ENCODE data around the gene KIFC1. TPM values are rescaled to one million over a fixed set of nuclear protein-coding genes. Genes with fewer than 3 reads are reported as not detected.

Gene KIFC1
- total and polyA plus RNA-seq, 9 of the 15 experiments (the other 6 are each of a cell fraction or from before 2014, with no cell fraction given): 1.3 to 95.2 (median 76.9) TPM

DNA sequence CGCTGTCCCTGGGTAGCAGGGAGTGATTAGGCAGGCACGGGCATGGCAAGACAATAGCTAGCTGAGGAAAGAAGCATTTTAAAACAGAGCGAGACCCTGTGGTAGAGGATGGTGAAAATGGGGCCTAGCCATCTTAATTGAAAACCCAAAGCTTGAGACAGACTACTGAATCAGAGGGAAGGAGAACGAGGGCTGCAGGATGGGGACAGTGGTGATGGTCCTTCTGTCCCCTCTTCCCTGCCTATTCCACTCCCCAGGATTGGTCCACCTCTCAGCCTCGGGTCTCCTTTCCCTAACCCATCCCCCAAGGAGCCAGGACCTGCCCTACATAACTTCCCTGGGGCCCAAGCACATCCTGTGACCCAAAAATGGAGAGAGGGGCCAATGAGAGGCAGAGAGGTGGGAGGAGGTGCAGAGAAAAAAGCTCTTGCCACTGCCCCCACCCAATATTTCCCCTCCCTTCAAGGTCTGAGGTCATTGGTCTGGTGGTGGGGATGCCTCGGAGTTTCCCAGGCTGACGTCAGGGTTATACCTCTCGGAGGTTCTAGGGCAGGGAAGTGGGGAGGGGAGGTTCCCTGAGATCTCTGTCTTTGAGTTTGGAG is 27.2 kb downstream of the KIFC1 start (continued):
- TF ChIP-seq FOXP1 (CRISPR knock-in tag; IDR thresholded peaks at IDR 0.05): no peak
- 0 out of 2 replicates have a peak, but pooled peaks have one; percentile 82 for TF ChIP-seq ZBTB26 (CRISPR knock-in tag; IDR thresholded peaks at IDR 0.05)
- TF ChIP-seq, protein P1, sequence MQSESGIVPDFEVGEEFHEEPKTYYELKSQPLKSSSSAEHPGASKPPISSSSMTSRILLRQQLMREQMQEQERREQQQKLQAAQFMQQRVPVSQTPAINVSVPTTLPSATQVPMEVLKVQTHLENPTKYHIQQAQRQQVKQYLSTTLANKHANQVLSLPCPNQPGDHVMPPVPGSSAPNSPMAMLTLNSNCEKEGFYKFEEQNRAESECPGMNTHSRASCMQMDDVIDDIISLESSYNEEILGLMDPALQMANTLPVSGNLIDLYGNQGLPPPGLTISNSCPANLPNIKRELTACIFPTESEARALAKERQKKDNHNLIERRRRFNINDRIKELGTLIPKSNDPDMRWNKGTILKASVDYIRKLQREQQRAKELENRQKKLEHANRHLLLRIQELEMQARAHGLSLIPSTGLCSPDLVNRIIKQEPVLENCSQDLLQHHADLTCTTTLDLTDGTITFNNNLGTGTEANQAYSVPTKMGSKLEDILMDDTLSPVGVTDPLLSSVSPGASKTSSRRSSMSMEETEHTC (IDR thresholded peaks at IDR 0.05): 0 out of 2 replicates have a peak, but pooled peaks have one; percentile 23
- TF ChIP-seq, protein P2, sequence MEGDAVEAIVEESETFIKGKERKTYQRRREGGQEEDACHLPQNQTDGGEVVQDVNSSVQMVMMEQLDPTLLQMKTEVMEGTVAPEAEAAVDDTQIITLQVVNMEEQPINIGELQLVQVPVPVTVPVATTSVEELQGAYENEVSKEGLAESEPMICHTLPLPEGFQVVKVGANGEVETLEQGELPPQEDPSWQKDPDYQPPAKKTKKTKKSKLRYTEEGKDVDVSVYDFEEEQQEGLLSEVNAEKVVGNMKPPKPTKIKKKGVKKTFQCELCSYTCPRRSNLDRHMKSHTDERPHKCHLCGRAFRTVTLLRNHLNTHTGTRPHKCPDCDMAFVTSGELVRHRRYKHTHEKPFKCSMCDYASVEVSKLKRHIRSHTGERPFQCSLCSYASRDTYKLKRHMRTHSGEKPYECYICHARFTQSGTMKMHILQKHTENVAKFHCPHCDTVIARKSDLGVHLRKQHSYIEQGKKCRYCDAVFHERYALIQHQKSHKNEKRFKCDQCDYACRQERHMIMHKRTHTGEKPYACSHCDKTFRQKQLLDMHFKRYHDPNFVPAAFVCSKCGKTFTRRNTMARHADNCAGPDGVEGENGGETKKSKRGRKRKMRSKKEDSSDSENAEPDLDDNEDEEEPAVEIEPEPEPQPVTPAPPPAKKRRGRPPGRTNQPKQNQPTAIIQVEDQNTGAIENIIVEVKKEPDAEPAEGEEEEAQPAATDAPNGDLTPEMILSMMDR (IDR thresholded peaks at IDR 0.05 in 2 of 3, conservative IDR thresholded peaks at IDR 0.05 in 1 of 3; ENCODE audit: insufficient read depth in 2 of 3, low read depth in 1 of 3, low read length in 3 of 3): 0 out of 6 replicates have a peak, but pooled peaks of 1 of the 3 experiments have one; percentile 15
- TF ChIP-seq CXXC5 (CRISPR knock-in tag; IDR thresholded peaks at IDR 0.05): no peak
- TF ChIP-seq, protein P3, sequence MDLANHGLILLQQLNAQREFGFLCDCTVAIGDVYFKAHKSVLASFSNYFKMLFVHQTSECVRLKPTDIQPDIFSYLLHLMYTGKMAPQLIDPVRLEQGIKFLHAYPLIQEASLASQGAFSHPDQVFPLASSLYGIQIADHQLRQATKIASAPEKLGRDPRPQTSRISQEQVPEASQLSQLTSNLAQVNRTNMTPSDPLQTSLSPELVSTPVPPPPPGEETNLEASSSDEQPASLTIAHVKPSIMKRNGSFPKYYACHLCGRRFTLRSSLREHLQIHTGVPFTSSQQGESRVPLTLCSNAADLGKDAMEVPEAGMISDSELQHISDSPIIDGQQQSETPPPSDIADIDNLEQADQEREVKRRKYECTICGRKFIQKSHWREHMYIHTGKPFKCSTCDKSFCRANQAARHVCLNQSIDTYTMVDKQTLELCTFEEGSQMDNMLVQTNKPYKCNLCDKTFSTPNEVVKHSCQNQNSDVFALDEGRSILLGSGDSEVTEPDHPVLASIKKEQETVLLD (IDR thresholded peaks at IDR 0.05): no peak
- no peak for TF ChIP-seq ILK (tag; IDR thresholded peaks at IDR 0.05; ENCODE audit: borderline replicate concordance, low read depth)
- TF ChIP-seq ZC3H11A (IDR thresholded peaks at IDR 0.05; ENCODE audit: low read depth, low read length): no peak
- TF ChIP-seq, protein P4, sequence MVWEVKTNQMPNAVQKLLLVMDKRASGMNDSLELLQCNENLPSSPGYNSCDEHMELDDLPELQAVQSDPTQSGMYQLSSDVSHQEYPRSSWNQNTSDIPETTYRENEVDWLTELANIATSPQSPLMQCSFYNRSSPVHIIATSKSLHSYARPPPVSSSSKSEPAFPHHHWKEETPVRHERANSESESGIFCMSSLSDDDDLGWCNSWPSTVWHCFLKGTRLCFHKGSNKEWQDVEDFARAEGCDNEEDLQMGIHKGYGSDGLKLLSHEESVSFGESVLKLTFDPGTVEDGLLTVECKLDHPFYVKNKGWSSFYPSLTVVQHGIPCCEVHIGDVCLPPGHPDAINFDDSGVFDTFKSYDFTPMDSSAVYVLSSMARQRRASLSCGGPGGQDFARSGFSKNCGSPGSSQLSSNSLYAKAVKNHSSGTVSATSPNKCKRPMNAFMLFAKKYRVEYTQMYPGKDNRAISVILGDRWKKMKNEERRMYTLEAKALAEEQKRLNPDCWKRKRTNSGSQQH (CRISPR knock-in tag; IDR thresholded peaks at IDR 0.05): peak; percentile 89; the same call in 1 of the 2 replicates
- no peak for TF ChIP-seq SNIP1 (IDR thresholded peaks at IDR 0.05; ENCODE audit: low read depth)
- no peak for TF ChIP-seq GABPA (tag; conservative IDR thresholded peaks at IDR 0.05; ENCODE audit: low read depth)
- TF ChIP-seq PRPF4 (IDR thresholded peaks at IDR 0.05; ENCODE audit: insufficient read depth, low read depth, low read length, poor library complexity, severe bottlenecking): no peak
- no peak for TF ChIP-seq MECOM (CRISPR knock-in tag; IDR thresholded peaks at IDR 0.05)
- TF ChIP-seq, protein P5, sequence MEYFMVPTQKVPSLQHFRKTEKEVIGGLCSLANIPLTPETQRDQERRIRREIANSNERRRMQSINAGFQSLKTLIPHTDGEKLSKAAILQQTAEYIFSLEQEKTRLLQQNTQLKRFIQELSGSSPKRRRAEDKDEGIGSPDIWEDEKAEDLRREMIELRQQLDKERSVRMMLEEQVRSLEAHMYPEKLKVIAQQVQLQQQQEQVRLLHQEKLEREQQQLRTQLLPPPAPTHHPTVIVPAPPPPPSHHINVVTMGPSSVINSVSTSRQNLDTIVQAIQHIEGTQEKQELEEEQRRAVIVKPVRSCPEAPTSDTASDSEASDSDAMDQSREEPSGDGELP (CRISPR knock-in tag; IDR thresholded peaks at IDR 0.05; ENCODE audit: borderline replicate concordance): no peak
